HG03469 (cell line): ENCODE data around the gene ECEL1.

ENCODE experiments used
- ATAC-seq: cut with Tn5 transposase; IDR thresholded peaks from one replicate; pipeline ENCODE4 v1.9.1; 2021; ENCODE audit warnings: mild to moderate bottlenecking, moderate library complexity, moderate number of reproducible peaks; ENCODE audit not compliant: unreplicated experiment

The ECEL1 gene

GRCh38 chr2:232523682-232524597, 36.3 kb upstream of the ECEL1 start:
- no peak for ATAC-seq

GRCh38 chr2:232523402-232523681, 35.7 kb upstream of the ECEL1 start:
- no peak for ATAC-seq

GRCh38 chr2:232522623-232523401, 35.2 kb upstream of the ECEL1 start:
- ATAC-seq: no peak

GRCh38 chr2:232521959-232522622, 34.5 kb upstream of the ECEL1 start:
- ATAC-seq: no peak

- ATAC-seq: no peak
Observed at GRCh38 chr2:232521098-232521497, 33.5 kb upstream of the ECEL1 start.

GRCh38 chr2:232520489-232520888, 32.9 kb upstream of the ECEL1 start:
- ATAC-seq: no peak

GRCh38 chr2:232519581-232520438, 32.2 kb upstream of the ECEL1 start, which contains the start of gene PRSS56:
Gene PRSS56, plus strand, starts transcription at chr2:232520388. Its CDS starts 211 bp downstream, at chr2:232520599.
- no peak for ATAC-seq

GRCh38 chr2:232518844-232519243, 31.2 kb upstream of the ECEL1 start:
- no peak for ATAC-seq

- no peak for ATAC-seq
Observed at GRCh38 chr2:232516551-232516950, 28.9 kb upstream of the ECEL1 start.

- ATAC-seq: no peak
Observed at GRCh38 chr2:232515639-232516038, 28.0 kb upstream of the ECEL1 start.

GRCh38 chr2:232513353-232513752, 25.7 kb upstream of the ECEL1 start:
- ATAC-seq: no peak

- no peak for ATAC-seq
Observed at GRCh38 chr2:232512602-232513001, 25.0 kb upstream of the ECEL1 start.

- no peak for ATAC-seq
Observed at GRCh38 chr2:232511336-232511890, 23.8 kb upstream of the ECEL1 start.

- no peak for ATAC-seq
Observed at GRCh38 chr2:232508251-232508650, 20.6 kb upstream of the ECEL1 start.

GRCh38 chr2:232506709-232507108, 19.1 kb upstream of the ECEL1 start:
- ATAC-seq: no peak

- no peak for ATAC-seq
Observed at GRCh38 chr2:232505856-232506255, 18.2 kb upstream of the ECEL1 start.

GRCh38 chr2:232504438-232504837, 16.8 kb upstream of the ECEL1 start:
- ATAC-seq: no peak

- no peak for ATAC-seq
Observed at GRCh38 chr2:232503809-232504323, 16.2 kb upstream of the ECEL1 start.

- ATAC-seq: no peak
Observed at GRCh38 chr2:232502911-232503808, 15.5 kb upstream of the ECEL1 start.
